HG03432 (cell line): Measurements from ENCODE around the gene IFNAR1.
"Not testable (repeated sequence)": the region's sequence is repeated elsewhere in the genome, so short reads cannot be mapped to it uniquely, and the experiment has no call there.

ENCODE experiments used
- ATAC-seq: cut with Tn5 transposase; IDR thresholded peaks from one replicate; pipeline ENCODE4 v1.9.1; 2021; ENCODE audit warnings: mild to moderate bottlenecking, moderate library complexity; ENCODE audit not compliant: unreplicated experiment

The IFNAR1 gene

GRCh38 chr21:33305938-33306337, 18.8 kb upstream of the IFNAR1 start:
- ATAC-seq: no peak

DNA sequence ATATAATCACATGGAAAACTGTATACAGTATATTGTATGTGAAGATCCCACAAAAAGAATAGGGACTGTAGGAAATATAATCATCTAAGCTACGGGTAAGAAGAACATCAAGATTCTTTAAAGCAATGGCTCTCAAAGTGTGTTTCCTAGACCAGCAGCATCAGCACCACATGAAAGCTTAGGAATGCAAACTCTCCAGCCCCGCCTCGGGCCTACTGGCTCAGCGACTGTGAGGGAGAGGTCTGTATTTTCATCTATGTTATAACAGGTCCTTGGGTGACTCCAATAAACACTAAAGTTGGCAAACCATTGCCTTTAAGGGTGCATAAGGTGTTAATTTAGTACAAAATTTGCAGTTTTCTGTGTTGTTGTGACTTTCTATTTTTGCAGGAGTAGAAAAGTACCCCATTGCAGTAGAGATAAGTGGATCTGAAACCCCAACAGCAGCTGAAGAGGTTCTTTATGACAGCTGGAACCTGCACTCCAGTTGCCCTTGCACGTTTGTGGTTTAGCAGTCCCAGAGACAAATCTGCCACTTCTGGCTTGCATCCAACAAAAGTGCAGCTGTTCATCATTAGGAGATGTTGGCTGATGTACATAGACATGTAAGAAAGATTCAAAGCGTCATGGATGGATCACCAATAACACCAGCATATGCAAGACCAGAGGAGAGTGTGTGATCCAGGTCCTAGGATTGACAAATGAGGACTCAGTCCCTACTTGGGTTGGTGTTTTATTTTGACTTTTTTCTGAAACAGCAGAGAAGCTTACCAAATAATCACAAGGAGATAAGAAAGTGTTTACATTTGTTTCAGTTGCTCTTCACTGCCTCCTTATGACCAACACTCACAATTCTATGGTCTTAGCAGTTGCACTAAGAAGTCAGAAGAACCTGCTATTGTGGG, 15.9 kb upstream of the IFNAR1 start:
- peak; percentile 93 for ATAC-seq

DNA sequence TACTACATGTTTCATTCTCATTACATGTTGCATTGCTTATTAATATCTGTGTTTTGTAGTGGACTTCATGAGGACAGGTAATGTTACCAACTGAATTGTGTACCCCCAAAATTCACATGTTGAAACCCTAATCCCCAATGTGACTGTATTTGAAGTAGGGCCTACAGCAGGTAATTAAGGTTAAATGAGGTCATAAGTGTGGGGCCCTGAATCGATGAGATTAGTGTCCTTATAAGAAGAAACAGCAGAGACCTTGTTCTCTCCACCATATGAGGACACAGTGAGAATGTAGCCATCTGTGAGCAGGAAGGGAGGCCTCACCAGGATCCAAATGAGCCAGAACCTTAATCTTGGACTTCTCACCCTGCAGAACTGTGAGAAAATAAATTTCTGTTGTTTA, 15.0 kb upstream of the IFNAR1 start:
- no peak for ATAC-seq

- no peak for ATAC-seq
These were observed 12.6 kb upstream of the IFNAR1 start for GRCh38 chr21:33312121-33312520.

- no peak for ATAC-seq
These were observed 11.6 kb upstream of the IFNAR1 start for GRCh38 chr21:33313183-33313582.

- ATAC-seq: no peak
These were observed 11.2 kb upstream of the IFNAR1 start for GRCh38 chr21:33313611-33314010.

- no peak for ATAC-seq
These were observed 10.7 kb upstream of the IFNAR1 start for GRCh38 chr21:33314111-33314510.

DNA sequence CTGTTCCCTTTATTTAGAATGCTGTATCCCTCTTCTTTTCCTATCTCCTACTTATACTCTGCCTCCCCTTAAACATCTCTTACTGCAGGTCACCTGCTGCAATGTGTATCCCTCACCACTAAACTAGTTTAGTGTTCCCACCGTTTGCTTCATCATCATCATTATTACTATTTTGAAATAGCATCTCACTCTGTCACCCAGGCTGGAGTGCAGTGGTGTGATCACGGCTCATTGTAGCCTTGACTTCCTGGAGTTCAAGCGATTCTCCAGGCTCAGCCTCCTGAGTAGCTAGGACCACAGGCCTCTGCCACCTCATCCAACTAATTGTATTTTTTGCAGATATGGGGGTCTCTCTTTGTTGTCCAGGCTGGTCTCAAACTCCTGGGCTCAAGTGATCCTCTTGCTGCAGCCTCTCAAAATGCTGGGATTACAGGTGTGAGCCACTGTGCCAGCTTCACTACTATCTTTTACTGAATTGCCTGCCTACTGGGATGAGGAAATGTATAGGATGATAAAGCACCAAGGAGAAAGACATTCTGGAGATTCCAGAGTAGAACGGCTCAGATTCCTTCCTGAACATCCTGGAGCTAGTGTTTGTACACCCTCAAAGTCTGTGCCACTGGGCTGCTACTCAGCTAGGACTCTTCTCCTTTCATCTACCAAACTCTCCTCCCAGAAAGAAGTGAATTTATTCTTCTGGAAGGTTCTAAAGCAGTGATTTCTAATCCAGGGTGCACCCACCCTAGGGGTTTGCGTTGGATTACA, 8.6 kb upstream of the IFNAR1 start:
- ATAC-seq: no peak

DNA sequence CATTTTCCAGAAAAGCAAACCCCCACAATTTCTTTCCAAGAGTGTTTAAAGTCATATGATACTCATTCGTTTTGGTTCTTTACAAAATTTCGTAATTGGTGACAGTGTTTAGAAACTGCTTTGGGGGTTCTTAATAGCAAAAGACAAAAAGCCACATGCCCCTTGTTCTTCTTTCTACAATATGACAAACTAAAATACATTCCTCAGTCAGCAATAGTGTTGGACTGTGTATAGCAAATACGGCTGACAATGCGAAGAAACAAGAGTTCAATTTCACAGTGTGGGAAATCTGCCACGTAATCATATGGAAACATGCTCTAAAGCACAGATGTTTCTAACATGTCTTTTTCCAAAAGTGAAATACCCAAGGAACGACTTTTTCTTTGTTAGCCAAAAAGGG, 7.6 kb upstream of the IFNAR1 start:
- no peak for ATAC-seq

DNA sequence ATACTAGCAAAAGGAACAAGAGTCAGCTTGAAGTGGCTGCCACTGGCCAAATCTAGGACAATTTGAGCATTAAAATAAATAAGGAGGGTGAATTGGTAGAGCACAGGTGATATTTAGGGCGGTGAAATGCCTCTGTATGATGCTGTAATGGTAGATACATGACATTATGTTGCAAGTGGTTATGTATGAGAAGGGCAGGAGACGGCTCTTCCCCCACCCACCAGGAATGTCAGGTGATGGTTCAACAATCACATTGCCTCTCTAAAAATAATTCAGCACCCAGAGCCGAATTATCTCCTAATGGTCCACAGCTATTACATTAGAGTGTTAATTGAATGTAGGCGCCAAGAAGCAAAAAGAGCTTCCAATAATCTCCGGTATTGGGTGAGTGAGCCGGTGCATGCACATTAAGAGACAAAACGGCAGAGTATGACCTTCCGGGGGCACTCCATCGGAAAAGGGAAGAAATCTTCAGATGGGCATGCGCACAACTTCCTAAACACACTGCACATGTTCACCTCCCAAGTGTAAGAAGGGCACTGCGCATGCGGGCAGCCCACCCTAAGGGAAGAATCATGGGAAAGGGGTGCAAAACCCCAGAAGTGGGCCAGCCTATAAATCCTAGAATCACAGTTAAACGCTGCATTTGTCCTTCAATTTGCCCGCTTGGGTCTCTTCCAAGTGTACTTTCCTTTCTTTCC, 6.8 kb upstream of the IFNAR1 start:
- no peak for ATAC-seq

DNA sequence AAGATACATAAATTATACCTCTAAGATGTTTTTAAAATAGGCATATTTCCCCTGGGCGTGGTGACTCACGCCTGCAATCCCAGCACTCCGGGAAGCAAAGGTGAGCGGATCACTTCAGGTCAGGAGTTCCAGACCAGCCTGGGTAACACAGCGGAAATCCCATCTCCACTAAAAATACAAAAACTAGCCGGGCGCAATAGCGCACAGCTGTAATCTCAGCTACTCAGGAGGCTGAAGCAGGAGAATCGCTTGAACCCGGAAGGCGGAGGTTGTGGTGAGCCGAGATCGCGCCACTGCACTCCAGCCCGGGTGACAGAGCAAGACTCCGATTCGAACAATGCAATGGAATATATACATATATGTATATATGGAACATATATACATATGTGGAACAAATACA, 3.8 kb upstream of the IFNAR1 start:
- ATAC-seq: not testable (repeated sequence)

- not testable (repeated sequence) for ATAC-seq
These were observed 1.2 kb upstream of the IFNAR1 start for GRCh38 chr21:33323610-33324009.

DNA sequence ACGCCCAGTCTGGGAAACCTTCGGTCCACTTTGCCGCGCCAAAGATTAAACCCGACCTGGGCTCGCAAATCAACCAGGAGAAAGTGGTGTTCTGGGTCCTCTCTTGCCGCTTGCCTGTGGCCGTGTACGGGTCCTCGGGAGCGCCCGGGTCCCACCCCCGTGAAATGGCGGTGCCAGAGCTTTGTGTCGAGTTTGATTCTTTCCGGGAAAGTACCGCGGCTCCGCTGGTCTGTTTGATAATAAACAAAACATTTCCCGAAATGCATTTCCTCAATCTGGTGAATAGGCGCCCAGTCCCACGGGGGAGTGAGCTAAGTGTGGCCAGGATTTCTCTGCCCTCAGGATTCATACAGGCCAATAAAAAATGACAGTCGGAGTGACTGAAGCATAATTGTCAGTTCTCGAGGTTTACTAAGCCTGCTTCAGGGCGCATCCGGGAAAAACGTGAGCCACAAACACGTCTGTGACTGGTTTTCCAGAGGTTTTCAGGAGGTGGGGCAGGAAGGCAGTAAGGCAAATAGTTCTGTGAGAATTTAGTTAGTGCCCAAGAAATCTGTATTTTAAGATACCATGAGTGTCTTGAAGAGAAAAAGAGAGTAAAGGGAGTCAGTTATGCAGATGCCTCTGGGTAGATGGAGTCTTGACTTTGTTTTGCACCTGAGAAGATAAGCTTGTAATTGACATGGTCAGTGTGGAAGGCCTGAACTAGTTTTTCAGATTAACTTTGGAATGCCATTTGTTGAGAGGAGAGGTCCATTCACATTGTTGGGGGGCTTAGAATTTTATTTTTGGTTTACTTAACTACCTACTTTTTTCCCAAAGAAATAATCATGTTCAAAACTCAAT, 675 bp downstream of the IFNAR1 start:
- ATAC-seq: peak; percentile 42

DNA sequence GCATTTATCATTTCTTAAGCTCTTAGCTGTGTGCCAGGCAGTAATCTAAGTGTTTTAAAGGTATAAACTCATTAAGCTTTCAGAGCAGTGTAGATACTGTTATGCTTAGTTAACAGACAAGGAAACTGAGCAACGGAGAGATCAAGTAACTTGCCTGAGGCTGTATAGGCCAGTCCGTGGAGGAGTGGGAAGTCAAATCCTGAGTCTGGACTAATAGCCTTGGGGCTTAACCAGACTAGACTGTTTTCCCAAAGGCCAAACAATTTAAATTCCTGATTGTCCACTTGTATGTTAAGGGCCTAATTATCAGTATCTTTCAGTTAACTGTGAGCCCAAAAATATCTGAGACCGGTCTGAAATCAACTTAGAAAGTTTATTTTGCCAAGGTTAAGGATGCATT, 2.6 kb downstream of the IFNAR1 start:
- no peak for ATAC-seq

DNA sequence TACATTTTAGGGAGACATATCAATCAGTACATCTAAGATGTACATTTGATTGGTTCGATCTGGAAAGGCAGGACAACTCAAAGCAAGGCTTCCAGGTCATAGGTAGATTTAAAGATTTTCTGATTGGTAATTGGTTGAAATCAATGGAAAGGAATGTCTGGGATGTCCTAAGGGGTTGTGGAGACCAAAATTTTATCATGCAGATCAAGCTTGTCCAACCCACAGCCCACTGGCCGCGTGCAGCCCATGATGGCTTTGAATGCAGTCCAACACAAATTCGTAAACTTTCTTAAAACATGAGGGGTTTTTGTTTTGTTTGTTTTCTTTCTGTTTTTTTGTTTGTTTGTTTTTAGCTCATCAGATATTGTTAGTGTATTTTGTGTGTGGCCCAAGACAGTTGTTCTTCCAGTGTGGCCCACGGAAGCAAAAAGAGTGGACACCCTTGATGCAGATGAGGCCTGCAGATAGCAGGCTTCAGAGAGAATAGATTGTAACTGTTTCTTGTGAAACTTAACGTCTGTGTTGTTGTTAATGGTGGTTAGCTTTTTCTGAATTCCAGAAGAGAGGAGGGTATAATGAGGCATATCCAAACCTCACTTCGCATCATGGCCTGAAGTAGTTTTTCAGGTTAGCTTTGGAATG, 3.1 kb downstream of the IFNAR1 start:
- no peak for ATAC-seq

- no peak for ATAC-seq
These were observed 6.0 kb downstream of the IFNAR1 start for GRCh38 chr21:33330726-33331125.

DNA sequence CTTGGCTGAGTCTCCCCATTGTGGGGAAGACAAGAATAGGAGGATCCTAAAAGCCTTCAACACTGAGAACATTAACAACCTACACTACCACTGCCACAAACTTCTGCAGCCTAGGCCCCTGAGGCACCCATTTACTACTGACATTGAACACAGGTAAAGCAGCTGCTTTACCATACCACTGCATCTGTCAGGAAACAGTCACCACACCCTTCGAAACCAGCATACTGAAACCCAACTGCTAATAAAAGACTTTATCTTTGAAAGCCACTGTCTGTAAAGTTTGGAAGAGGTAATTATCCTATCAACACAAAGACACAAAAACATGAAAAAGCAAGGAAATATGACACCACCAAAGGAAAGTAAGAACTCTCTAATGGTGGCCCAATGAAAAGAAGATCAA, 7.4 kb downstream of the IFNAR1 start:
- peak; percentile 88 for ATAC-seq

GRCh38 chr21:33334191-33334590, 9.4 kb downstream of the IFNAR1 start:
- no peak for ATAC-seq

- no peak for ATAC-seq
These were observed 10.1 kb downstream of the IFNAR1 start for GRCh38 chr21:33334824-33335223.

- no peak for ATAC-seq
These were observed 14.4 kb downstream of the IFNAR1 start for GRCh38 chr21:33339135-33339534.
